Measurements from ENCODE around the gene ITPR1. TPM values are rescaled to one million over a fixed set of nuclear protein-coding genes. Genes with fewer than 3 reads are reported as not detected.
"Not testable (repeated sequence)": the region's sequence is repeated elsewhere in the genome, so short reads cannot be mapped to it uniquely, and the experiment has no call there.

ITPR1 gene
- total RNA-seq, 4 donors from 2014 or later: 15.3 to 50.2 (median 28.7) TPM

DNA sequence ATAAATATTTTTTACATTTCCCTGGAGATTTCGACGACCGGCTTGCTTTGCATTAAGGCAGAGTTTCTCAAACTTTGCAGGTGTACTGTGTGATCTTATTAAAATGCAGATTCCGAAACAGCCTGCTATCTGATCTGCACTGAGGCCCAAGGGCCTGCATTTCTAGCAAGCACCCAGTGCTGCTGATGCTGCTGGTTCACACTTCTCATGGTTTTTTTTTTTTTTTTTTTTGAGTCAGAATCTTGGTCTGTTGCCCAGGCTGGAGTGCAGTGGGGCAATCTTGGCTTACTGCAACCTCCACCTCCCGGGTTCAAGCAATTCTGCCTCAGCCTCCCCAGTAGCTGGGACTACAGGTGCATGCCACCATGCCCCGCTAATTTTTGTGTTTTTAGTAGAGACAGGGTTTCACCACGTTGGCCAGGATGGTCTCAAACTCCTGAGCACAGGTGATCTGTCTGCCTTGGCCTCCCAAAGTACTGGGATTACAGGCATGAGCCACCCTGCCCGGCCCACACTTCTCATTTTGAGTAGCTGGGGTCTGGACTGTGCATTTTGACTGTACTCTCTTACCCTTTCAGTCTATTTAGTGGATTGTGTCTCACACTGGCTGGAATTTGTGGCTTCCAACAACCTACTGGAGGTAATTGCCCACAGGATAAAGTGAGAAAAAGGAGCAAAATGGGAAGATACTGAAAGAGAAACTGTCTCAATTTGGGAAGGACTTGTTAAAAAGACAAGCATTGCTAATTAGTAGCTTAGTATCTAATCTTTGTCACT, 94.1 kb downstream of the ITPR1 start:
- DNase-seq: no peak
- H3K9me3 ChIP-seq: no peaks in the 10 kb centered on the region
- in situ Hi-C loops (cut with MboI; ENCODE audit: low pct_ligation_motif_present in 1 of 4, low pct_unique_long_range_greater_than_20kb in 1 of 4, low sequenced_read_pairs in 3 of 4): no loop called here
- H3K36me3 ChIP-seq: no peaks in the 10 kb centered on the region
- peaks cover 7 to 48% (median 21%) of the 10 kb centered on the region in 4 donors for H3K4me1 ChIP-seq
- WGBS, 2 donors (ENCODE audit: low coverage in 1 of 2): 64 to 75% methylated on average over 5 to 8 of the region's 8 CpGs
- peak overlapping the region in 2 of 4 donors; percentile 39 to 61 for H3K27ac ChIP-seq
- no peaks in the 10 kb centered on the region for H3K27me3 ChIP-seq
- intact Hi-C loops (cut with DNase I; ENCODE audit: low total_unique reads): no loop called here
- TF ChIP-seq, protein P1, sequence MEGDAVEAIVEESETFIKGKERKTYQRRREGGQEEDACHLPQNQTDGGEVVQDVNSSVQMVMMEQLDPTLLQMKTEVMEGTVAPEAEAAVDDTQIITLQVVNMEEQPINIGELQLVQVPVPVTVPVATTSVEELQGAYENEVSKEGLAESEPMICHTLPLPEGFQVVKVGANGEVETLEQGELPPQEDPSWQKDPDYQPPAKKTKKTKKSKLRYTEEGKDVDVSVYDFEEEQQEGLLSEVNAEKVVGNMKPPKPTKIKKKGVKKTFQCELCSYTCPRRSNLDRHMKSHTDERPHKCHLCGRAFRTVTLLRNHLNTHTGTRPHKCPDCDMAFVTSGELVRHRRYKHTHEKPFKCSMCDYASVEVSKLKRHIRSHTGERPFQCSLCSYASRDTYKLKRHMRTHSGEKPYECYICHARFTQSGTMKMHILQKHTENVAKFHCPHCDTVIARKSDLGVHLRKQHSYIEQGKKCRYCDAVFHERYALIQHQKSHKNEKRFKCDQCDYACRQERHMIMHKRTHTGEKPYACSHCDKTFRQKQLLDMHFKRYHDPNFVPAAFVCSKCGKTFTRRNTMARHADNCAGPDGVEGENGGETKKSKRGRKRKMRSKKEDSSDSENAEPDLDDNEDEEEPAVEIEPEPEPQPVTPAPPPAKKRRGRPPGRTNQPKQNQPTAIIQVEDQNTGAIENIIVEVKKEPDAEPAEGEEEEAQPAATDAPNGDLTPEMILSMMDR (IDR thresholded peaks at IDR 0.05): no peak
- TF ChIP-seq POLR2A (IDR thresholded peaks at IDR 0.05): no peak
- TF ChIP-seq EP300 (IDR thresholded peaks at IDR 0.05; ENCODE audit: low read depth): no peak
- no peak for TF ChIP-seq POLR2AphosphoS5 (IDR thresholded peaks at IDR 0.05)
- H3K4me3 ChIP-seq: no peak overlapping the region

- no peaks in the 10 kb centered on the region for H3K27me3 ChIP-seq
- H3K36me3 ChIP-seq: no peaks in the 10 kb centered on the region
- TF ChIP-seq POLR2AphosphoS5 (IDR thresholded peaks at IDR 0.05) (no peak), POLR2A (IDR thresholded peaks at IDR 0.05) (no peak), EP300 (IDR thresholded peaks at IDR 0.05; ENCODE audit: low read depth) (no peak)
- TF ChIP-seq, protein P1 (IDR thresholded peaks at IDR 0.05): no peak
- peaks cover 7 to 45% (median 16%) of the 10 kb centered on the region in 4 donors for H3K4me1 ChIP-seq
- in situ Hi-C loops (cut with MboI; ENCODE audit: low pct_ligation_motif_present in 1 of 4, low pct_unique_long_range_greater_than_20kb in 1 of 4, low sequenced_read_pairs in 3 of 4): no loop called here
- peak overlapping the region in 3 of 4 donors; percentile 5 to 61 (median 39) for H3K27ac ChIP-seq
- no peak for DNase-seq
- no peaks in the 10 kb centered on the region for H3K9me3 ChIP-seq
- H3K4me3 ChIP-seq: no peak overlapping the region
- intact Hi-C loops (cut with DNase I; ENCODE audit: low total_unique reads): no loop called here
Observed at GRCh38 chr3:4587838-4588105, 94.6 kb downstream of the ITPR1 start.

GRCh38 chr3:4588466-4588865, 95.3 kb downstream of the ITPR1 start:
- peak overlapping the region; percentile 26 to 61 (median 35) for H3K27ac ChIP-seq

GRCh38 chr3:4589475-4590097, 96.4 kb downstream of the ITPR1 start:
- Histone ChIP-seq H3K4me3 (no peak overlapping the region), H3K27ac (no peak overlapping the region), H3K9me3 (no peaks in the 10 kb centered on the region), H3K27me3 (no peaks in the 10 kb centered on the region), H3K36me3 (no peaks in the 10 kb centered on the region), H3K4me1 (peaks cover 3 to 28% (median 5%) of the 10 kb centered on the region in 4 donors)
- DNase-seq: no peak
- intact Hi-C loops (cut with DNase I; ENCODE audit: low total_unique reads) (no loop called here), in situ Hi-C loops (cut with MboI; ENCODE audit: low pct_ligation_motif_present in 1 of 4, low pct_unique_long_range_greater_than_20kb in 1 of 4, low sequenced_read_pairs in 3 of 4) (no loop called here)
- 78 to 82% methylated on average over 4 of the region's 4 CpGs for WGBS, 2 donors (ENCODE audit: low coverage in 1 of 2)
- no peak for TF ChIP-seq POLR2A (IDR thresholded peaks at IDR 0.05)

More at GRCh38 chr3:4588466-4588865, 95.3 kb downstream of the ITPR1 start:
- 63% methylated on average over 1 to 4 of the region's 4 CpGs for WGBS, 2 donors (ENCODE audit: low coverage in 1 of 2)
- TF ChIP-seq POLR2A (IDR thresholded peaks at IDR 0.05) (no peak), EP300 (IDR thresholded peaks at IDR 0.05; ENCODE audit: low read depth) (no peak), POLR2AphosphoS5 (IDR thresholded peaks at IDR 0.05) (no peak)
- TF ChIP-seq, protein P1 (IDR thresholded peaks at IDR 0.05): no peak
- no peaks in the 10 kb centered on the region for H3K36me3 ChIP-seq
- intact Hi-C loops (cut with DNase I; ENCODE audit: low total_unique reads) (no loop called here), in situ Hi-C loops (cut with MboI; ENCODE audit: low pct_ligation_motif_present in 1 of 4, low pct_unique_long_range_greater_than_20kb in 1 of 4, low sequenced_read_pairs in 3 of 4) (no loop called here)
- no peak overlapping the region for H3K4me3 ChIP-seq
- no peak for DNase-seq
- H3K9me3 ChIP-seq: no peaks in the 10 kb centered on the region
- no peaks in the 10 kb centered on the region for H3K27me3 ChIP-seq
- H3K4me1 ChIP-seq: peaks cover 6 to 38% (median 10%) of the 10 kb centered on the region in 4 donors

DNA sequence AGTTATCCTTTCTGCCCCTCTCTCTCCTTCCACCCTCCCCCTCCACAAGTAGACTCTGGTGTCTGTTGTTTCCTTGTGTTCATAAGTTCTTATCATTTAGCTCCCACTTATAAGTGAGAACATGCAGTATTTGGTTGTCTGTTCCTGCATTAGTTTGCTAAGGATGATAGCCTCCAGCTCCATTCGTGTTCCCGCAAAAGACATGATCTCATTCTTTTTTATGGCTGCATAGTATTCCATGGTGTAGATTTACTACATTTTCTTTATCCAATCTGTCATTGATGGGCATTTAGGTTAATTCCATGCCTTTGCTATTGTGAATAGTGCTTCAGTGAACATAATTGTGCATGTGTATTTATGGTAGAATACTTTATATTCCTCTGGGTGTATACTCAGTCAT, 97.7 kb downstream of the ITPR1 start:
- intact Hi-C loops (cut with DNase I; ENCODE audit: low total_unique reads); H3K27me3 ChIP-seq; H3K4me3 ChIP-seq; H3K36me3 ChIP-seq; in situ Hi-C loops (cut with MboI; ENCODE audit: low pct_ligation_motif_present in 1 of 4, low pct_unique_long_range_greater_than_20kb in 1 of 4, low sequenced_read_pairs in 3 of 4); DNase-seq; H3K27ac ChIP-seq; H3K9me3 ChIP-seq: not testable (repeated sequence)
- 96 to 98% methylated on average over 2 of the region's 2 CpGs for WGBS, 2 donors (ENCODE audit: low coverage in 1 of 2)
- H3K4me1 ChIP-seq: peaks cover 0 to 22% (median 3%) of the 10 kb centered on the region in 4 donors
